Endothelial cell (in vitro differentiated cells): ENCODE measurements around the gene TSPEAR. TPM values are rescaled to one million over a fixed set of nuclear protein-coding genes. Genes with fewer than 3 reads are reported as not detected.

Source experiments
- DNase-seq: peaks from one replicate; pipeline ENCODE4 v3.0.0; 2021; ENCODE audit warnings: low spot score
- H3K27ac Mint-ChIP-seq: one replicate; pipeline ENCODE4 v1.8.0; 2021; ENCODE audit warnings: mixed read lengths, inconsistent platforms; ENCODE audit not compliant: unreplicated experiment
- H3K27me3 Mint-ChIP-seq: one replicate; pipeline ENCODE4 v1.8.0; 2021; ENCODE audit warnings: mild to moderate bottlenecking, moderate library complexity, mixed read lengths, inconsistent platforms; ENCODE audit not compliant: unreplicated experiment
- H3K36me3 Mint-ChIP-seq: one replicate; pipeline ENCODE4 v1.8.0; 2021; ENCODE audit warnings: mild to moderate bottlenecking, low read depth, mixed read lengths, inconsistent platforms; ENCODE audit not compliant: unreplicated experiment
- H3K4me1 Mint-ChIP-seq: one replicate; pipeline ENCODE4 v1.8.0; 2021; ENCODE audit warnings: mild to moderate bottlenecking, mixed read lengths, inconsistent platforms; ENCODE audit not compliant: unreplicated experiment
- H3K4me3 Mint-ChIP-seq: one replicate; pipeline ENCODE4 v1.8.0; 2021; ENCODE audit warnings: mild to moderate bottlenecking, mixed read lengths, inconsistent platforms; ENCODE audit not compliant: unreplicated experiment
- H3K9me3 Mint-ChIP-seq: one replicate; pipeline ENCODE4 v1.8.0; 2021; ENCODE audit warnings: mixed read lengths, inconsistent platforms; ENCODE audit not compliant: unreplicated experiment
- CTCF ChIP-seq: fragments of 200-600 bp; sonication (generic); IDR thresholded peaks from one replicate; pipeline ENCODE4 v1.5.0; 2021; ENCODE audit warnings: antibody characterized with exemption; ENCODE audit not compliant: unreplicated experiment
- total RNA-seq: library from RNA; stranded (reverse); fragmentation: NEBNext Ultra II Directional; extraction: Animal tissue kit (Norgen Biotek cat#: 25700); gene quantifications from one replicate; pipeline ENCODE4 v1.2.1, GENCODE V29; 2021; ENCODE audit not compliant: unreplicated experiment

TSPEAR gene
- total RNA-seq, 1 donor from 2014 or later: not detected

- Mint-ChIP-seq H3K4me3 (no peak overlapping the region), H3K27ac (no peak overlapping the region), H3K9me3 (no peaks in the 10 kb centered on the region), H3K27me3 (peaks cover 20% of the 10 kb centered on the region), H3K36me3 (peaks cover 5% of the 10 kb centered on the region), H3K4me1 (peaks cover 12% of the 10 kb centered on the region)
- no peak for DNase-seq
- no peak for TF ChIP-seq CTCF
Measured at GRCh38 chr21:44704636-44705001, 6.8 kb downstream of the TSPEAR start.

- no peak overlapping the region for H3K27ac Mint-ChIP-seq
- peaks cover 18% of the 10 kb centered on the region for H3K27me3 Mint-ChIP-seq
- no peak overlapping the region for H3K4me3 Mint-ChIP-seq
- TF ChIP-seq CTCF: no peak
- peaks cover 8% of the 10 kb centered on the region for H3K4me1 Mint-ChIP-seq
- no peaks in the 10 kb centered on the region for H3K9me3 Mint-ChIP-seq
- H3K36me3 Mint-ChIP-seq: peaks cover 4% of the 10 kb centered on the region
- no peak for DNase-seq
Measured at GRCh38 chr21:44703731-44704635, 7.4 kb downstream of the TSPEAR start.

- no peak for DNase-seq
- H3K36me3 Mint-ChIP-seq: peaks cover 4% of the 10 kb centered on the region
- H3K4me1 Mint-ChIP-seq: peaks cover 10% of the 10 kb centered on the region
- no peak for TF ChIP-seq CTCF
- H3K27me3 Mint-ChIP-seq: peaks cover 16% of the 10 kb centered on the region
- no peak overlapping the region for H3K27ac Mint-ChIP-seq
- no peaks in the 10 kb centered on the region for H3K9me3 Mint-ChIP-seq
- no peak overlapping the region for H3K4me3 Mint-ChIP-seq
Measured at GRCh38 chr21:44702973-44703730, 8.2 kb downstream of the TSPEAR start.

- Mint-ChIP-seq H3K4me1 (peaks cover 8% of the 10 kb centered on the region), H3K36me3 (peaks cover 4% of the 10 kb centered on the region), H3K27me3 (peaks cover 17% of the 10 kb centered on the region), H3K4me3 (no peak overlapping the region), H3K27ac (no peak overlapping the region), H3K9me3 (no peaks in the 10 kb centered on the region)
- DNase-seq: no peak
- TF ChIP-seq CTCF: no peak
Measured at GRCh38 chr21:44702111-44702972, 9.0 kb downstream of the TSPEAR start.
